NCI-H345 (cell line): ENCODE results near the gene ETV4.

ENCODE experiments used
- DNase-seq: peaks from one replicate; lab custom pipeline; 2025; lab: John Stamatoyannopoulos, UW

Gene ETV4

GRCh38 chr17:43546319-43547188, at the start of gene ETV4:
Gene ETV4 (minus strand): TSS chr17:43546340. CDS start chr17:43545617, 723 bp downstream.
- DNase-seq: peak; percentile 91

- DNase-seq: no peak
Observed at GRCh38 chr17:43595466-43595865, 49.3 kb upstream of the ETV4 start.

- no peak for DNase-seq
Observed at GRCh38 chr17:43591779-43592562, 45.8 kb upstream of the ETV4 start.

- DNase-seq: no peak
Observed at GRCh38 chr17:43591001-43591400, 44.9 kb upstream of the ETV4 start.

GRCh38 chr17:43588664-43589435, 42.7 kb upstream of the ETV4 start:
- DNase-seq: no peak

- DNase-seq: no peak
Observed at GRCh38 chr17:43588121-43588520, 42.0 kb upstream of the ETV4 start.

GRCh38 chr17:43587647-43588046, 41.5 kb upstream of the ETV4 start:
- no peak for DNase-seq

- DNase-seq: no peak
Observed at GRCh38 chr17:43584666-43585102, 38.5 kb upstream of the ETV4 start.

GRCh38 chr17:43583332-43583731, 37.2 kb upstream of the ETV4 start:
- DNase-seq: no peak

- DNase-seq: no peak
Observed at GRCh38 chr17:43581613-43582012, 35.5 kb upstream of the ETV4 start.

GRCh38 chr17:43581130-43581529, 35.0 kb upstream of the ETV4 start:
- DNase-seq: no peak

GRCh38 chr17:43579566-43580140, 33.5 kb upstream of the ETV4 start:
- DNase-seq: no peak

GRCh38 chr17:43578699-43579565, 32.8 kb upstream of the ETV4 start:
- peak; percentile 87 for DNase-seq

GRCh38 chr17:43578404-43578698, 32.2 kb upstream of the ETV4 start:
- DNase-seq: peak; percentile 53

GRCh38 chr17:43577664-43578403, 31.7 kb upstream of the ETV4 start:
- no peak for DNase-seq

- peak; percentile 73 for DNase-seq
Observed at GRCh38 chr17:43576563-43577229, 30.6 kb upstream of the ETV4 start.

- no peak for DNase-seq
Observed at GRCh38 chr17:43574896-43575525, 28.9 kb upstream of the ETV4 start.

GRCh38 chr17:43574348-43574747, 28.2 kb upstream of the ETV4 start:
- no peak for DNase-seq

GRCh38 chr17:43573579-43574321, 27.6 kb upstream of the ETV4 start:
- no peak for DNase-seq
